HL-60 (cell line): ENCODE results near the gene GLI3.

Experiments used
- DNase-seq, 2 experiments: peaks; one replicate each; pipeline ENCODE4 v3.0.0-alpha.2; 2010 to 2020; ENCODE audit warnings: low read depth in 1 of 2, low spot score in 1 of 2
- H3K27ac ChIP-seq: fragments of 250-450 bp; sonication (Bioruptor Pico); replicated peaks from 2 replicates; pipeline ENCODE4 v1.5.1; 2020; ENCODE audit warnings: mild to moderate bottlenecking, moderate library complexity
- H3K27me3 ChIP-seq: fragments of 250-450 bp; sonication (Bioruptor Pico); 2 replicates; pipeline ENCODE4 v1.5.1; 2021; ENCODE audit warnings: mild to moderate bottlenecking, moderate library complexity; ENCODE audit not compliant: insufficient read depth, poor library complexity, severe bottlenecking
- H3K4me3 ChIP-seq: replicated peaks from 2 replicates; pipeline ENCODE4 v1.5.1; 2011; ENCODE audit warnings: mild to moderate bottlenecking, control low read depth, low read length; ENCODE audit not compliant: insufficient read depth
- GABPA ChIP-seq: IDR thresholded peaks from 2 replicates; pipeline ENCODE4 v1.6.1; 2012; ENCODE audit warnings: low read depth
- POLR2AphosphoS5 ChIP-seq: IDR thresholded peaks from 2 replicates; pipeline ENCODE4 v1.6.1; 2012; ENCODE audit warnings: low read depth
- SPI1 ChIP-seq: IDR thresholded peaks from 2 replicates; pipeline ENCODE4 v1.6.1; 2012; ENCODE audit warnings: low read depth, mild to moderate bottlenecking, borderline replicate concordance
- TF ChIP-seq, protein P1 (sequence below): IDR thresholded peaks from one replicate; pipeline ENCODE4 v1.5.1; 2011; ENCODE audit warnings: low read length, control low read depth, inconsistent platforms; ENCODE audit not compliant: insufficient read depth
- TF ChIP-seq, protein P2 (sequence below): IDR thresholded peaks from 2 replicates; pipeline ENCODE4 v1.6.1; 2012; ENCODE audit warnings: low read depth; ENCODE audit not compliant: insufficient replicate concordance

GLI3 gene

DNA sequence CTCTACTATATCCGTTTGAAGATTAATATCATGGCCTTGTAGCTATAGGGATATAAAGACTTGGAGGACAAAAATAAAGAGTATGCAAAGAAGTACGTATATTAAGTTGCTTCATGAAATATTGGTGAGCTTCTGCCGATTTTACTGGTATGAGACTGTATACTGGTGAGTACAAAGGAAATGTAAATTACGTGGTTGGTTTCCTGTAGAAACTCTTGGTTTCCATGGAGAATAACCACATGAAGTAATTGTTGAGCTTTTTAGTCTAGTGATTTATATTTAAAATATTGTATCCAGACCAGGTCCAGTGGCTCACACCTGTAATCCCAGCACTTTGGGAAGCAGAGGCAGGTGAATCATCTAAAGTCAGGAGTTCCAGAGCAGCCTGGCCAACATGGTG lies 32.2 kb upstream of the GLI3 start:
- TF ChIP-seq, protein P1, sequence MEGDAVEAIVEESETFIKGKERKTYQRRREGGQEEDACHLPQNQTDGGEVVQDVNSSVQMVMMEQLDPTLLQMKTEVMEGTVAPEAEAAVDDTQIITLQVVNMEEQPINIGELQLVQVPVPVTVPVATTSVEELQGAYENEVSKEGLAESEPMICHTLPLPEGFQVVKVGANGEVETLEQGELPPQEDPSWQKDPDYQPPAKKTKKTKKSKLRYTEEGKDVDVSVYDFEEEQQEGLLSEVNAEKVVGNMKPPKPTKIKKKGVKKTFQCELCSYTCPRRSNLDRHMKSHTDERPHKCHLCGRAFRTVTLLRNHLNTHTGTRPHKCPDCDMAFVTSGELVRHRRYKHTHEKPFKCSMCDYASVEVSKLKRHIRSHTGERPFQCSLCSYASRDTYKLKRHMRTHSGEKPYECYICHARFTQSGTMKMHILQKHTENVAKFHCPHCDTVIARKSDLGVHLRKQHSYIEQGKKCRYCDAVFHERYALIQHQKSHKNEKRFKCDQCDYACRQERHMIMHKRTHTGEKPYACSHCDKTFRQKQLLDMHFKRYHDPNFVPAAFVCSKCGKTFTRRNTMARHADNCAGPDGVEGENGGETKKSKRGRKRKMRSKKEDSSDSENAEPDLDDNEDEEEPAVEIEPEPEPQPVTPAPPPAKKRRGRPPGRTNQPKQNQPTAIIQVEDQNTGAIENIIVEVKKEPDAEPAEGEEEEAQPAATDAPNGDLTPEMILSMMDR = no peak
- TF ChIP-seq GABPA (no peak), SPI1 (no peak)
- TF ChIP-seq, protein P2, sequence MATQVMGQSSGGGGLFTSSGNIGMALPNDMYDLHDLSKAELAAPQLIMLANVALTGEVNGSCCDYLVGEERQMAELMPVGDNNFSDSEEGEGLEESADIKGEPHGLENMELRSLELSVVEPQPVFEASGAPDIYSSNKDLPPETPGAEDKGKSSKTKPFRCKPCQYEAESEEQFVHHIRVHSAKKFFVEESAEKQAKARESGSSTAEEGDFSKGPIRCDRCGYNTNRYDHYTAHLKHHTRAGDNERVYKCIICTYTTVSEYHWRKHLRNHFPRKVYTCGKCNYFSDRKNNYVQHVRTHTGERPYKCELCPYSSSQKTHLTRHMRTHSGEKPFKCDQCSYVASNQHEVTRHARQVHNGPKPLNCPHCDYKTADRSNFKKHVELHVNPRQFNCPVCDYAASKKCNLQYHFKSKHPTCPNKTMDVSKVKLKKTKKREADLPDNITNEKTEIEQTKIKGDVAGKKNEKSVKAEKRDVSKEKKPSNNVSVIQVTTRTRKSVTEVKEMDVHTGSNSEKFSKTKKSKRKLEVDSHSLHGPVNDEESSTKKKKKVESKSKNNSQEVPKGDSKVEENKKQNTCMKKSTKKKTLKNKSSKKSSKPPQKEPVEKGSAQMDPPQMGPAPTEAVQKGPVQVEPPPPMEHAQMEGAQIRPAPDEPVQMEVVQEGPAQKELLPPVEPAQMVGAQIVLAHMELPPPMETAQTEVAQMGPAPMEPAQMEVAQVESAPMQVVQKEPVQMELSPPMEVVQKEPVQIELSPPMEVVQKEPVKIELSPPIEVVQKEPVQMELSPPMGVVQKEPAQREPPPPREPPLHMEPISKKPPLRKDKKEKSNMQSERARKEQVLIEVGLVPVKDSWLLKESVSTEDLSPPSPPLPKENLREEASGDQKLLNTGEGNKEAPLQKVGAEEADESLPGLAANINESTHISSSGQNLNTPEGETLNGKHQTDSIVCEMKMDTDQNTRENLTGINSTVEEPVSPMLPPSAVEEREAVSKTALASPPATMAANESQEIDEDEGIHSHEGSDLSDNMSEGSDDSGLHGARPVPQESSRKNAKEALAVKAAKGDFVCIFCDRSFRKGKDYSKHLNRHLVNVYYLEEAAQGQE = no peak
- DNase-seq = no peak
- Histone ChIP-seq H3K4me3 (no peak overlapping the region), H3K27ac (no peak overlapping the region), H3K27me3 (peaks cover 3% of the 10 kb centered on the region)

DNA sequence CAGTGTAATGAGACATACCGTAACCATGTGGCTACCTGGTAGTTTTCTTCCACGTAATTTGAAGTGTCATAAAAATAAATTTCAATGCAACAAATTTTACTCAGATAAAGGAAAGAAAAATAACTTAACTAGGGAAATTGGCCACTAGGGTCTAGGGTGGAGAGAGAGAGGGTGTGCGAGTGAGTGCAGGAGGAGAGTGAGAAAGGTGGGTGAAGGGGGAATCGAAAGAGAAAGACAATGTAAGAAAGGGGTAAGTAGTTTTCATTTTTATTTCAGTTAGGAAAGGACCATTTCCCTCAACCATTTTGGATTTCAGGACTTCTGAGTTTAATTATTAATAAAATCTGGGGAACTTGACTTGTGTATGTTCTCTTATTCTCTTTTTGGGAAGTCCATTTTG lies 27.7 kb upstream of the GLI3 start:
- no peak for DNase-seq
- no peak overlapping the region for H3K27ac ChIP-seq
- TF ChIP-seq, protein P1 = no peak

DNA sequence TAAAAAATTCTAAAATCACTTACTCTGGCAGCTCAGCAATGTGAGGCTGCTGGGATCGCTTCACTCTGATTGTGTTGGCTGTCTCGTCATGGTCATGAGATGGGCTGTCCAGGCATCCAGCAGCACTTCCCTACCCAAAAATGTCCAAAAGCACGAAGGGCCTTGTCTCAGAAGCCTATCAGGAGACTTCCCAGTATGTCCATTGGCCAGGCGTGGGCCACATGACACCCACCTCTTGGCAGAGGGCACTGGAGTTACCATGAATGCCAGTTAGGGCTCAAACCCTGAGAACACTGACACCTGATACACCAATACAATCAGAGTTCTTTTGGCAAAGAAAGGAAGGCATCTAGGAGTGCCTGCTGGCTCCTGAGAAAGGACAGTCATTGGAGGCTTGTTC lies 27.0 kb upstream of the GLI3 start:
- TF ChIP-seq, protein P1 = no peak
- TF ChIP-seq GABPA (no peak), POLR2AphosphoS5 (no peak), SPI1 (no peak)
- TF ChIP-seq, protein P2 = no peak
- DNase-seq = no peak
- Histone ChIP-seq H3K27me3 (peaks cover 2% of the 10 kb centered on the region), H3K27ac (no peak overlapping the region), H3K4me3 (no peak overlapping the region)

More for the DNA sequence above, 27.7 kb upstream of the GLI3 start:
- Histone ChIP-seq H3K4me3 (no peak overlapping the region), H3K27me3 (peaks cover 3% of the 10 kb centered on the region)

DNA sequence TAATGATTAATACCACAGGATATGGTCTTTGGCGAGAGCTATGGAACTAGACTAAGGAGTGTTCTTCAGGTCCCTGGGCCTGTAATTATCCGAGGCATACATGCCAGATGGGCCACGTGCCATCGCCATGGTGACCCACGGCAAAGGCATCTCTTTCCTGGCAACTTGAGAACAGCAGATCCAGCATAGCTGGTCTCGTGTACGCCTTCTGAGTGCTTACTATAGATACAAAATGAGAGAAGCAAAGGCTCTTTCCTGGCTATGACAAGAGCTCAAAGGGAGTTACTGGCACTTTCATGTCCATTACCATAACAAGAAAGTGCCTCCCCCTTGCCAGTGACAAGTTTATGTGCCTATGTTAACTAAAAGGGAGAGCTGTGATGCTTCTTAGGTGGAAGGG lies 26.0 kb upstream of the GLI3 start:
- no peak for DNase-seq
- H3K27me3 ChIP-seq = no peaks in the 10 kb centered on the region
- H3K27ac ChIP-seq = no peak overlapping the region
- no peak overlapping the region for H3K4me3 ChIP-seq
- TF ChIP-seq, protein P1 = no peak
- TF ChIP-seq, protein P2 = no peak
- TF ChIP-seq SPI1 (no peak), GABPA (no peak), POLR2AphosphoS5 (no peak)
